H1 (cell line): ENCODE measurements around the gene PSMA2.

ENCODE experiments used
- EZH2 ChIP-seq: fragments of 200-600 bp; sonication (generic); IDR thresholded peaks from 2 replicates; pipeline ENCODE4 v1.7.1; 2012; ENCODE audit warnings: low read depth, mild to moderate bottlenecking, moderate library complexity, low read length, inconsistent platforms; ENCODE audit not compliant: severe bottlenecking
- ZNF274 ChIP-seq: IDR thresholded peaks from 2 replicates; pipeline ENCODE4 v1.7.0; 2012; ENCODE audit warnings: low read length, borderline replicate concordance; ENCODE audit errors: extremely low read depth
- TF ChIP-seq, protein P1 (sequence below), 3 experiments: IDR thresholded peaks; 1 replicate in 2 of 3; 2 replicates in 1 of 3; pipeline versions ENCODE4 v1.5.1 to v1.6.1; 2011; ENCODE audit warnings: low read length in 3 of 3, mild to moderate bottlenecking in 3 of 3, inconsistent platforms in 2 of 3, low read depth in 1 of 3, moderate library complexity in 1 of 3; ENCODE audit not compliant: insufficient read depth in 1 of 3; ENCODE audit errors: control extremely low read depth in 1 of 3

DNA sequence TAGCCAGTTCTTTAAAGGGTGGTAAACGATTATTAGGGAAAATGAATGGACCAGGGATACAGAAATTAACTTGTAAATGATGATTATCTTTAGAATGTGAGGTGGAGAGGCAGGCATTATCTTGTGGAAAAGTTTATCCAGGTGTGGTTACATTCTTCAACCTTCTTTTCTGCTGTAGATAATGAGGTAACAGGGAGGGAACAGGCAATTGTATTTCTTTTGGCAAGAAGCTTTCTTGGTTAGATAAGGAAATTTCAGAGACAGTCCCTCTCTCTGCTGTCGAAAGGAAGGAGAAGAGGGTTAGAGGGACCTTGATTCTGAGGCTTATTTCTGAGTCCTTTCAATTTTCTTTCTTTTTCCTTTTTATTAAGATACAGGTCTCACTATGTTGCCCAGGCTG, 32.3 kb upstream of the PSMA2 start:
- TF ChIP-seq ZNF274, result no peak
- TF ChIP-seq, protein P1, sequence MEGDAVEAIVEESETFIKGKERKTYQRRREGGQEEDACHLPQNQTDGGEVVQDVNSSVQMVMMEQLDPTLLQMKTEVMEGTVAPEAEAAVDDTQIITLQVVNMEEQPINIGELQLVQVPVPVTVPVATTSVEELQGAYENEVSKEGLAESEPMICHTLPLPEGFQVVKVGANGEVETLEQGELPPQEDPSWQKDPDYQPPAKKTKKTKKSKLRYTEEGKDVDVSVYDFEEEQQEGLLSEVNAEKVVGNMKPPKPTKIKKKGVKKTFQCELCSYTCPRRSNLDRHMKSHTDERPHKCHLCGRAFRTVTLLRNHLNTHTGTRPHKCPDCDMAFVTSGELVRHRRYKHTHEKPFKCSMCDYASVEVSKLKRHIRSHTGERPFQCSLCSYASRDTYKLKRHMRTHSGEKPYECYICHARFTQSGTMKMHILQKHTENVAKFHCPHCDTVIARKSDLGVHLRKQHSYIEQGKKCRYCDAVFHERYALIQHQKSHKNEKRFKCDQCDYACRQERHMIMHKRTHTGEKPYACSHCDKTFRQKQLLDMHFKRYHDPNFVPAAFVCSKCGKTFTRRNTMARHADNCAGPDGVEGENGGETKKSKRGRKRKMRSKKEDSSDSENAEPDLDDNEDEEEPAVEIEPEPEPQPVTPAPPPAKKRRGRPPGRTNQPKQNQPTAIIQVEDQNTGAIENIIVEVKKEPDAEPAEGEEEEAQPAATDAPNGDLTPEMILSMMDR (IDR thresholded peaks at IDR 0.05; ENCODE audit: control extremely low read depth in 1 of 3, insufficient read depth in 1 of 3, low read depth in 1 of 3, low read length in 3 of 3), result no peak
- TF ChIP-seq EZH2, result no peak
